ENCODE results near the gene CD177.
A peak's percentile ranks its signal among the peaks of the same experiment; 100 is the strongest.
"Not testable (repeated sequence)": the region's sequence is repeated elsewhere in the genome, so short reads cannot be mapped to it uniquely, and the experiment has no call there.

The CD177 gene

GRCh38 chr19:43311706-43312105, 41.8 kb upstream of the CD177 start:
- no peak overlapping the region for H3K27ac ChIP-seq
- TF ChIP-seq, protein P1, sequence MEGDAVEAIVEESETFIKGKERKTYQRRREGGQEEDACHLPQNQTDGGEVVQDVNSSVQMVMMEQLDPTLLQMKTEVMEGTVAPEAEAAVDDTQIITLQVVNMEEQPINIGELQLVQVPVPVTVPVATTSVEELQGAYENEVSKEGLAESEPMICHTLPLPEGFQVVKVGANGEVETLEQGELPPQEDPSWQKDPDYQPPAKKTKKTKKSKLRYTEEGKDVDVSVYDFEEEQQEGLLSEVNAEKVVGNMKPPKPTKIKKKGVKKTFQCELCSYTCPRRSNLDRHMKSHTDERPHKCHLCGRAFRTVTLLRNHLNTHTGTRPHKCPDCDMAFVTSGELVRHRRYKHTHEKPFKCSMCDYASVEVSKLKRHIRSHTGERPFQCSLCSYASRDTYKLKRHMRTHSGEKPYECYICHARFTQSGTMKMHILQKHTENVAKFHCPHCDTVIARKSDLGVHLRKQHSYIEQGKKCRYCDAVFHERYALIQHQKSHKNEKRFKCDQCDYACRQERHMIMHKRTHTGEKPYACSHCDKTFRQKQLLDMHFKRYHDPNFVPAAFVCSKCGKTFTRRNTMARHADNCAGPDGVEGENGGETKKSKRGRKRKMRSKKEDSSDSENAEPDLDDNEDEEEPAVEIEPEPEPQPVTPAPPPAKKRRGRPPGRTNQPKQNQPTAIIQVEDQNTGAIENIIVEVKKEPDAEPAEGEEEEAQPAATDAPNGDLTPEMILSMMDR (conservative IDR thresholded peaks at IDR 0.05), result no peak
- no peak for TF ChIP-seq ZFX (IDR thresholded peaks at IDR 0.05)

GRCh38 chr19:43313711-43314495, 39.6 kb upstream of the CD177 start:
- H3K27ac ChIP-seq, result no peak overlapping the region
- TF ChIP-seq, protein P1 (conservative IDR thresholded peaks at IDR 0.05), result no peak
- no peak for TF ChIP-seq ZFX (IDR thresholded peaks at IDR 0.05)

DNA sequence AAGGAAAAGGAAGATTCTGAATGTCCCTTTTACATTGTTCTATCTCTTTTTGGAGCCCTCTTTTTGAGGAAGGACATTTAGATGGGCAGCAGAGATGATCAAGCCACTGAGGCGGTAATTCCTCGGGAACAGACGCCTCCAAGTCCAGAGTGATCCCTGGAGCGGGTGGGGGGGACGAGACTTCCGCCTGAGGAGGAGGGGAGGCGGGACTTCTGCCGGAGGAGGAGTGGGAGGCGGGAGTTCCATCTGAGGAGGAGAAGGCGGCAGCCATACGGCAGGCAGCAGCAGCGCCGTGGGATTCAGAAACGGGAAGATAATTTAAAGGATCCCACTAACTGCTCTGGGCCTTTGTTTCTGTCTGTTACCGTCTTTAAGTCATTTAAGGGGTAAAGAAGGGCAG, 37.6 kb upstream of the CD177 start:
- TF ChIP-seq, protein P1 (conservative IDR thresholded peaks at IDR 0.05), result no peak
- no peak for TF ChIP-seq ZFX (IDR thresholded peaks at IDR 0.05)
- H3K27ac ChIP-seq, result no peak overlapping the region

DNA sequence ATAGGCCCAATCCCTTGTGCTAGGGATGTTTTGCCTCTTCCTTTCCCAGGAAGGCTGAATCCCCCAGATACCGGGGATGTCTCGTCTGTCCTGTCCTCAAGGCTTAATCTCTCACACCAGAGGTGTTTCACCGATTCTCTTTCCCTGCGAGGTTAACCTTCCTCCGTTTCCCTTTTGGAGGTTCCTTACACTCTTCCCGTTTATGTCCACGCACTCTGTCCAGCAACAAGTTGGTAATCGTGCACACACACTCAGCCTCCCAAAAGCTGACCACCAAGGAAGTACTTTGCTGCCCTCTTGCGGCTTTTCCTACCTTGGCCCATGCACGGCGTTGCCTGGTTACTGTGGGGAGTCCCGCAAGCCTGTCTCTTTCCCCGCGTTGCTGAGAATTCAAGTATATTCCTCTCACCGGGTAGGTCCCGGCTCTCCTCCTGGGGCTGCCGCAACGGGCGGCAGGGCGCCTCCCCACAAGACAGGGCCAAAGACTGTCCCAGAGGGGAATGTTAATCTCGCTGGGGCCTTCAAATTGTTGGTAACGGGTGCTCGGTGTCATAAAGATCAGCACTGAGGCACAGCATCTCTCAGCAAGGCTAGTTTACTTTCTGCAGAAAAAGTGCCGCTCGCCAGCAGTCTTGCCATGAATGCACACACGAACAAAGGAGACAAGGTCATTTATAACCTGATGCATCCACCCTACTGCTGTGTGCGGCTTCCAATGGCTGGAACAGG, 36.7 kb upstream of the CD177 start:
- H3K27ac ChIP-seq, result no peak overlapping the region
- no peak for TF ChIP-seq ZFX (IDR thresholded peaks at IDR 0.05)
- TF ChIP-seq, protein P1 (conservative IDR thresholded peaks at IDR 0.05), result peak; percentile 80

DNA sequence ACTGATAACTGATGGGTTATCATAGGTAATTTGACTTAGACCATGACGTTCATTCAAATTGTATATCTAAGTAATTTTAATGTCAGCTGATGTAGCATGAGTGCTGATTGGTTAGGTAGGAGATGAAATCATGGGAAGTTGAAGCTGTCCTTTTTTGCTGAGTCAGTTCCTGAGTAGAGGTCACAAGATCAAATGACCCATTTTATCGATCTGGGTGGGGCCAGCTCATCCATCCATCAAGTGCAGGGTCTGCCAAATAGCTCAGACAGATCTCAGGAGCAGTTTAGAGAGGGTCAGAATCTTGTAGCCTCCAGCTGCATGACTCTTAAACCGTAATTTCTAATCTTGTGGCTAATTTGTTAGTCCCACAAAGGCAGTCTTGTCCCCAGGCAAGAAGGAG, 35.3 kb upstream of the CD177 start:
- no peak overlapping the region for H3K27ac ChIP-seq
- TF ChIP-seq, protein P1 (conservative IDR thresholded peaks at IDR 0.05), result no peak
- TF ChIP-seq ZFX (IDR thresholded peaks at IDR 0.05), result no peak

DNA sequence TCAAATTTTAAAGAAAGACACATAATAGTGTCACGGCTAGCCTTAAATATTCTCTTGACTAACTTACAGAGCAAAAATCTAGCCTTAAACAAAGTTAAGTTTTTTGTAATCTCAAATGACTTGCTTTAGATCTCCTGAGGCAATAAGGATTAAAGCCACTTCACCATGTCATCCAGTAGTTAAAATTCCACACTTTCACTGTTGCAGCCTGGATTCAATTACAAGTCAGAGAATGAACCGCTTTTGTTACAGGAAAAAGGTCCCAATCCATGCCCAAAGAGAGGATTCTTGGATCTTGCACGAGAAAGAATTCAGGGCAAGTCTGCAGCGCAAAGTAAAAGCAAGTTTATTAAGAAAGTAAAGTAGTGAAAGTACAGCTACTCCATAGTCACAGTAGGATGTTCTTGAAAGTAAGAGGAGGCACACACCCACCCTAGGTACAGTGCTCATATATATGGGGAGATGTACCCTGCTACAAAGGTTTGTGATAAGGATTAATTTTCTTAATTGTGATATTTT, 34.6 kb upstream of the CD177 start:
- no peak overlapping the region for H3K27ac ChIP-seq
- no peak for TF ChIP-seq ZFX (IDR thresholded peaks at IDR 0.05)
- TF ChIP-seq, protein P1 (conservative IDR thresholded peaks at IDR 0.05), result no peak

GRCh38 chr19:43320546-43320945, 32.9 kb upstream of the CD177 start:
- TF ChIP-seq, protein P1 (conservative IDR thresholded peaks at IDR 0.05), result no peak
- no peak overlapping the region for H3K27ac ChIP-seq

- H3K27ac ChIP-seq, result not testable (repeated sequence)
These were observed 26.7 kb upstream of the CD177 start for GRCh38 chr19:43326761-43327160.

- not testable (repeated sequence) for H3K27ac ChIP-seq
These were observed 24.9 kb upstream of the CD177 start for GRCh38 chr19:43328561-43328960.

GRCh38 chr19:43329049-43329448, 24.4 kb upstream of the CD177 start:
- not testable (repeated sequence) for H3K27ac ChIP-seq

All from C4-2B (cell line).